GM18867 (cell line): Measurements from ENCODE around the gene LIPM.

Experiments used
- ATAC-seq: cut with Tn5 transposase; IDR thresholded peaks from one replicate; pipeline ENCODE4 v1.9.1; 2021; ENCODE audit warnings: mild to moderate bottlenecking, moderate library complexity; ENCODE audit not compliant: unreplicated experiment

LIPM gene, protein sequence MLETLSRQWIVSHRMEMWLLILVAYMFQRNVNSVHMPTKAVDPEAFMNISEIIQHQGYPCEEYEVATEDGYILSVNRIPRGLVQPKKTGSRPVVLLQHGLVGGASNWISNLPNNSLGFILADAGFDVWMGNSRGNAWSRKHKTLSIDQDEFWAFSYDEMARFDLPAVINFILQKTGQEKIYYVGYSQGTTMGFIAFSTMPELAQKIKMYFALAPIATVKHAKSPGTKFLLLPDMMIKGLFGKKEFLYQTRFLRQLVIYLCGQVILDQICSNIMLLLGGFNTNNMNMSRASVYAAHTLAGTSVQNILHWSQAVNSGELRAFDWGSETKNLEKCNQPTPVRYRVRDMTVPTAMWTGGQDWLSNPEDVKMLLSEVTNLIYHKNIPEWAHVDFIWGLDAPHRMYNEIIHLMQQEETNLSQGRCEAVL

DNA sequence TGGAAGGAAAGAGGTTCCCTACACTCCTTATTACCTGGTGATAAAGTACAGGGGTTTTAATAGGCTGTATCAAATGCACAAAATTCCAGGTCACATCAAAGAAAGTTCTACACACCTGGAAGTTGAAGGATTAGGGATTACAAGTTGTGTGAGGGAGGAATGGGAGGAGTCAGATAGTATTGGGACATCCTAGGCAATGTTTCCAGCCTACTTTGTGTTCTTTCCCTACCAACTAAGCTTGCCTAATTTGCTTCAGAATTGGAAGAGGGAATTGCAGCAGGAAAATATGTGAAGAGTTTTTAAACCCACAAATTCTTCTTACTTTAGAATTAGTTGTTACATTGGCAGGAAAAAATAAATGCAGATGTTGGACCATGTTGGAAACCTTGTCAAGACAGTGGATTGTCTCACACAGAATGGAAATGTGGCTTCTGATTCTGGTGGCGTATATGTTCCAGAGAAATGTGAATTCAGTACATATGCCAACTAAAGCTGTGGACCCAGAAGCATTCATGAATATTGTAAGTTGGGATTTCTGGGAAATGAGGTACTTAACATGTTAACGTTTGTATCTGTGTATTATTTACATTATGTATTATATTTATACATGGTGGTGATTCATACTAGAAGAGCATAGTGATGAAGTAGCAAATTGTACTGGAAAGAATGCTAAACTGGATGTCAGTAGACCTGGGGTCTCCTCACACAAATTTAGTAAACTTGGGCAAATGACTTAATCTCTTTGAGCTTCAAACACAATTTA lies at the start of gene LIPM:
TSS of gene LIPM (plus strand) at position 208 of the 763 bp plus-strand sequence. CDS start at position 375, 167 bp downstream.
- no peak for ATAC-seq

DNA sequence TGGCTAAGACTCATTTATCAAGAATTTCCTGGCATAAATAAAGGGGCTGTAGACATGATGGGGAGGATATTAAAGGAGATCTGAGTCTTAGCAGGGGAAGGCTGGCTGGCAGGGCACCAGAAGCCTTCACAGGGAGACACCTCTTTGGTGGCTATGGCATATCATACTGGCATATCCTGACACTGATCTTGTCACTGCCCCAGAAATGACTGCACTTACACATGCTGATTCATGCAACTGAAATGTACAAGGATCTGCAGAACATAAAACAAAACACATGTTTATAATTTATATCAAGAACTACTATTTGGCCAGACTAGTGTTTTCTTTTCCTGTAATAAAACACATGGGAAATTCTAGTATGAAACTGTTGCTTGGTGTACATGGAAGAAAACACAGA lies 48.2 kb upstream of the LIPM start:
- ATAC-seq, result no peak

DNA sequence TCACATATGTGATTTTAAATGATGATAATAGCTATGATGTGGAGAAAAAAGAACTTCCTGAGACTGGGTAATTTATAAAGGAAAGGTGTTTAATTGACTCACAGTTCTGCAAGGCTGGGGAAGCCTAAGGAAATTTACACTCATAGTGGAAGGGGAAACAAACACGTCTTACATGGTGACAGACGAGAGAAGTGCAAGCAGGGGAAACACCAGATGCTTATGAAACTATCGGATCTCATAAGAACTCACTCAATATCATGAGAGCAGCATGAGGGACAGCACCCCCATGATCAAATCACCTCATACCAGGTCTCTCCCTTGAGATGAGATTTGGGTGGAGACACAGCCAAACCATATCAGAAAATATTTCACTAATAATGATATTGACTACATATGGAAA lies 46.8 kb upstream of the LIPM start:
- no peak for ATAC-seq

DNA sequence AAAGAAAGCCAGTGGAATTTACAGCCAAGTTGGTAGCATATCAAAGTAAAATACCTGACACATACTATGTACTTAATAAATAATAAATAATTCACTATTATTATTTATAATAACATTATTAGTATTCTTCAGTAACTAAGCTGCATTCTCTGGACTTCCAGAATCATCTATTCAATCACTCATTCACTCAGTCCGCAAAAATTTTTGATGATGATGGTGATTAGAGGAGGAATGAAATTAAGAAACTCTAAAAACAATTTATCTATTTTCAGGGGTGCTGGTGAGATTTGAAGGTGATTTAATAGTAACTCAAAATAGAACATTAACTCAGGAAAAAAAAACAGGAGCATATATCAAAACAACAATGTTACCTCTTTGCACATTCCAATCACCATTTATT lies 45.9 kb upstream of the LIPM start:
- ATAC-seq, result no peak

DNA sequence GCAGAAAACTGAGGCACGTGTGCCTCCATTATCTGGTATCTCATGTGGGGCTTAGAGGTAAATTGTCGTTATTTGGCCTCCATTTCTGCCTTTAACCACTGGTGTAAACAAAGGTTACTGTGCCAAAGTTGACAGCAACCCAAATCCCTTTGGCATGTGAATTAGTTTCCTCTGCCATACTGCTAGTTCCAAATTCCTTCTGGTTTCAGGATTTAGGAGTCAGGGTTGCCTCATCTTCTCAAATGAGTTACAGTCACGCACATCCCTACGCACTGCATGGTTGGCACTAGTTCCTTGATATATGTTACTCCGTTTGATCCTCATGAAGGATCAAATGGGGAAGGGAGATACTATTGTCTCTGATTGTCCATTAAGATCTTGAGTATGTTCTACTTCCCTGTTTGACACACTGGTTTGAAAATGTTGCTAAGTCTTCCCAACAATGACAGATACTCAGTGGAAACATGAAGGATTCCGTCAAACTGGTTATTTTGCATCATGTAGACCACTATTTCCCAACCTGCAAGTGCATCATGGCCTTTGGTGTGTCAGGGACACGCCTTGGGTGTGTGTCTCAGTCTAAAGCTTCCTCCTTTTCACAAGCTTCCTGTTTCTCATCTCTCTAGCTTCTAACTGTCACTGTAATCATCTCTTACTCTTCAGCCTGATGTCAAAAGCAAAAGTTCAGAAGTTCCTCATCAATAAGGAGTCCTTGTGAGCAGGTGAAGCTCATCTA lies 43.0 kb upstream of the LIPM start, which contains the start of gene LIPN:
TSS of gene LIPN (plus strand) at position 655 of the 736 bp plus-strand sequence. CDS start 1,386 bp downstream, outside the sequence.
- no peak for ATAC-seq

DNA sequence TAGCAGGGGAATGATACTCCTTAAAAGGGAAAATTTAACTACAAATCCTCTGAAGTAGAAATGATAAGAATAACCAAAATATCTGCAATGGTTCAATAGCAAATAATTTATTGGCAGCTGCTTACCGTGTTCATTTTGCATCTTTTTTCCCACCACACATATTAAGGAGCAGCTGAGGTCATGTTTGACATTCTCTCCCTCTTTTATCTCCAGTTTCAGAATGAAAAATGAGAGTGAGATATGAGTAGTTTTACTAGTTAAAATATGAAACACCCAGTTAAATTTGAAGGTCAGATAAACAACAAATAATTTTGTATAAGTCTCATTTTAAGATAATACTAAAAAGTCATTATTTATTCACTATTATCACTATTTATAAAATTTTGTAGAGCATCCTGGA lies 39.6 kb upstream of the LIPM start:
- ATAC-seq, result no peak

DNA sequence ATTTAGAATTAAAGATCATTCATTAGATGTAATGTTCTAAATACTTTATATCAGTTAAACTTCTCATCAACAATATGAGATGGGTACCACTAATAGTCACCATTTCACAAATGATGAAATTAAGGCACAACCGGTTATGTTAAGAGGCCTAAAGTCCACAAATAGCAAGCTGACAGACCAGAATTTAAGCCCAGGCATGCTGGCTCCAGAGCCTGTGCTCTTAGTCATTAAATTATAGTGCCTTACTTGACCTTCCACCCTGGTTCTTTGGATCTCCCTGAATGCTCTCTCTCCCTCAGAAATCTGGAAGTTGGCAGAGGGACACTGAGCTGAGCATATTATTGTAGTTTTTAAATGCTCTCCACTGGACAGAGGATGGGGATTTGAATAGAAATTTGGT lies 39.1 kb upstream of the LIPM start:
- no peak for ATAC-seq

DNA sequence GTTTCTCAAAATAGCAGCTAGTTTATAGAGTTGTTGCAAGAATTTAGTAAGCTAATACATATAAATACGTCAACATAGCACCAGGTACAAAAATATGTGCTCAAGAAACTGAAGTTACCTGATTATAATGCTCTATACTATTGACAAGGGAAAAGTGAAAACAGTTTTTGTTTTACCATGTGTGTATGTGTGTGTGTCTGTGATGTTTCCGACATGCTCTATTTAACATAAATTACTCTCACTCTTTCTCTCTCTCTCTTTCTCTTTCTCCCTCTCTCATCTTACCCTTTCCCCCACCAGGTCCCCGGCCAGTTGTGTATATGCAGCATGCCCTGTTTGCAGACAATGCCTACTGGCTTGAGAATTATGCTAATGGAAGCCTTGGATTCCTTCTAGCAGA lies 38.4 kb upstream of the LIPM start:
- ATAC-seq, result no peak

DNA sequence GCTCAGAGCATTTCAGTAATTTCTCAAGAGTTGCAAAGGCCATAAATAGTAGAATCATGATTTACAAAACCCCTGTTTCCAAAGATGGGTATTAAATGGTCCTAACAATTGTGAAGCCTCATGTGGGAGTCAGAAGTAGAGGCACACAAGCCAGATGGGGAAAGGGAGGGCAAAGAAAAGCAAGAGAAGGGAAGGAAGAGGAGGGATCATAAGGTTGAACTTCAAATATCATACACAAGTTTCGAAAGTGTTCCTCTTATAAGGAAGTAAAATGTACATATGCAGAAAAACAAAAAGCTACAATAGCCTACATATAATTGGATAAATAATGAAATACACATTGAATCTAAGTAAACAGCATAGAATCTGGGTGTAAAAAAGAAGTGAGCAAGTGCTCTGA lies 36.7 kb upstream of the LIPM start:
- no peak for ATAC-seq

DNA sequence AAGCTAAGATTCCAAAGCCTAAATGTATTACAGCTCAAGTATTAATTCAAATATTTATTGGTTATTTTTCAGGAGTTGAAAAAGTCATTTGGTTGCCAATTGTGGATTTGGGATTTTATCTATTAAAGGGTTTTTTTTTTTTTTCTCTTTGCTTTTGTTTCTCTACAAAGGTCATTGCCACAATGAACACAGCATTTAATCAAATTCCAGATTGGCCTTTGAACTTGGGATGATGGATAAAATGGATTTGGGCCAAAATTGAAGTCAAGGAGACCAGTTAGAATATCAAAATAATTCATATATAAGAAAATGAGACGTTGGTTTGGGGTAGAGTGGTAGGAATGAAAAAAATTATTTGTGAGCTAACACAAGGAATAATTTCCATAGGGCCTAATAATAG lies 33.1 kb upstream of the LIPM start:
- ATAC-seq, result no peak

DNA sequence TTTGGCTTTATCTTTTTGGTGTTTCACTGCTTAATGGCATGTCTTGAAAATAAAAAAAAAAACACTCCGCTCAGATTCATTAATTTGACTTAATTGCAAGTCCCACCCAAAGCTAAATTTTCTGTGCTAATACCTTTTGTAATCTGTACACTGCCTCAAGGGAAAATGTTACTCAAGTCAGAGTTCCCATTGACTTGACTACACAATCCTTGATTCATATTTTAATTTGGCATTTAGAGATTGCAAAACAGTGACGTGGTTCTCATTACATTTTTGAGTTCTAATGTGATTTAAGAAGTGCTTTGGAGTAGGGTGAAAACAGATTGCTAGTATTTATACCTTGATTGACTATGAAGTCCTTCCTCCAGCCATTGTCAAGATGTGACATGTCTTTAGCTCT lies 21.3 kb upstream of the LIPM start:
- ATAC-seq, result no peak

DNA sequence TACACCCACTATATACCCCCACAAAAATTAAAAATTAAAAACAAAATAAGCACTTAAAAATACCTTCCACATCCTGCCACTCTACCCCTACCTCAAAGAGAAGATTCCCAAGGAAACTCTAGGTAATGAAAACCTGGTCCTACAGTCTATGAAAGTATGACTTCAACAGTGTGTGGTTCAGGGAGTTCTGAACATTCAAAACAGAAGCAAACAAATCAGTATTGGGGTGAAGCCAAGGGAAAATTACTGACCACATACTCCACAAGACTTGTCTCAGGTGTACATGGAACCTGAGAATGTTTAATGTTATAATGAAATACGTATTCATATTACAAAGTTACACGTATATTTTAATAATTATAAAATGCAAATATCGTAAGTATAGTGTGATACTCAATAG lies 20.3 kb upstream of the LIPM start:
- no peak for ATAC-seq

DNA sequence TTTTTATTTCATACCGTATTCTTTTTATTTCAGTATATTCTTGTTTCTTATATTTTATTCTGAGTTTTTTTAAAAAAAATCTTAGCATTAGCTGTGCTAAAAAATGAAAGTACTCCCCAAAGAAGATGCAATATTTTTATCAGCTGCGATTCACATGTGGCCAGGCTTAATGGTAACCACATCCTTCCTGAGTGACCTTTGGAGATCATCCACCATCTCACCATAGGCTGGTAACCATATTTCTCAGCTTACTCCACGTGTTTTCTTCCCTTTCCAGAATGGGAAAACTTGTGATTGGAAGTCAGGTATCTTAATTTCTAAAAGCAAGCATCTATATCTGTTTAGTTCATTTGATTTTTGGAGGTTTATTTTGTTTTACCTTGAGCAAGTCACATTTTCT lies 18.8 kb upstream of the LIPM start:
- ATAC-seq, result no peak

DNA sequence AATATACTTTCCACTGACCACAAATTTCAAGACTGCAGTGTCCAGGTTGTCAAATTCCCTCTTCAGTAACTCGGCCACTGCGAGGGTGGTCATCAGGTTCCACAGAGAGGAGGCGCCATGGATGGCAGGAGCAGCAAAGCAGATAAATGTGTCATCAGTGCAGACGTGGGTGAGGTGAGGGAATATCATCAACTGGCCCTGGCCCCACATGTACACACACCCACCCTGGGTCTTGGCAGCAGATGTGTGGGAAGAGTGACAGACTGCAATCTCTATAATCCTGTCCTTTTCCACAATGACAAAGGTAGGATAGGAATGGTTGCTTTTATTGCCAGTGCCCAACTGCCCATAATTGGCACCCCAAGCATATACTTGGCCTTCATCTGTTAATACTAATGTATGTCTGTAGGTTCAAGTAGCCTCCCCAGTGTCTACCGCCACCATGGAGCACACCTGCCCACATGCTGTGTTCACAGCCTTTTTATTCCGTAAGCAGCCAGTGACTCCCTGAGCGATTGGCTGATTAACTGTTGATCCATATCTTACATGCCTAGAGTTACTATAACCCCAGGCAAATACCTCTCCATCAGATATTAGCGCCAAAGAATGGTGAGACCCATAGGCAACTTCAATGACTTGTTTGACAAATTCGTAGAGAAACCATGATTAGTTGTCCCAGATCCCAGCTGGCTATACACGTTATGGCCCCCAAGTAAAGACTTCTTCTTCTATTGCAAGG lies 16.3 kb upstream of the LIPM start:
- ATAC-seq, result no peak

DNA sequence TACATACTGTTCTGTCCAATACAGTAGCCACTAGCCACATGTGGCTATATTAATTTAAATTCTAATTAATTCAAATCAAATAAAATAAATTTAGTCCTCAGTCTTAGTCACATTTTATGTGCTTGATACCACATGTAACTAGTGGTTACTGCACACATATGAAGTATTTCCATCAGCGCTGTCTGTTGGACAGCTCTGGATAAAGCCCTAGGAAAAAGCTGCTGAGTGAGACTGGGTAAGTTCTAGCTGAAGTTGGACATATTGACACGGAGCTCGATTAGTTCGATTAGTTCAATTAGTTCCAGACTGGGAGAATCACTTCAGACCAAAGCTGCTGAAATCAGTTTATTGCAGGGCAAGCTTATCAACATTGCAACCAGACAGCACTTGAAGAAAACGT lies 15.1 kb upstream of the LIPM start:
- no peak for ATAC-seq

DNA sequence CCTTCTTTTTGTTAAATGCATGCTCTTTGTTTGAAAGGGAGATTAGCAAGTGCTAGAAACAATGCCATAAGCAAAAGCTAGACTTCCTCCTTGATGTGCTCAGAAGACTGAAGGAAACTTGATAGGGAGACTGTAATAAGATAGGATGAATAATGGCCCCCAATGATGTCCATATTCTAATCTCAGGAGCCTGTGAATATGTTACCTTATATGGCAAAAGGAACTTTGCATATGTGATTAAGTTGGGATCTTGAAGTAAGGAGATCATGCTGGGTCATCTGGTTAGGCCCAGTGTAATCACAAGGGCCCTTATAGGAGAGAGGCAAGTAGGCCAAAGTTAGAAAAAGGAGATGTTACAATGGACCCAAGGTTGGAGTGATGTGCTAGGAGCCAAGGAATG lies 13.6 kb upstream of the LIPM start:
- ATAC-seq, result no peak

DNA sequence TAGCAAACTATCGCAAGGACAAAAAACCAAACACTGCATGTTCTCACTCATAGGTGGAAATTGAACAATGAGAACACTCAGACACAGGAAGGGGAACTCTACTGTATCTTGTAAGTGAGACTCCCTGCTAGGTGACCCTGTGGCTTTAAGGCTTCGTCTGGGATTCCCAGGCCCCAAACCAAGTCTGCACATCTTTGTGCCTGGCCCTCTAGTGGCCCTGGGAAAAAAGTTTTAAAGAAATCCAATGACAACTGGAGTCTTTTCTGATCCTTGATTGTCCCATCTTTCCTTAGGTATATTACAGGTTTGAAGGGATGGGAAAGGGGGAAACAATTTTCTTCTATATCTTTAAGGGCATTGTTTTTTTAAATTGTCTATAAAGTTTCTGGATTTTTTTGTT lies 10.6 kb upstream of the LIPM start:
- ATAC-seq, result no peak

DNA sequence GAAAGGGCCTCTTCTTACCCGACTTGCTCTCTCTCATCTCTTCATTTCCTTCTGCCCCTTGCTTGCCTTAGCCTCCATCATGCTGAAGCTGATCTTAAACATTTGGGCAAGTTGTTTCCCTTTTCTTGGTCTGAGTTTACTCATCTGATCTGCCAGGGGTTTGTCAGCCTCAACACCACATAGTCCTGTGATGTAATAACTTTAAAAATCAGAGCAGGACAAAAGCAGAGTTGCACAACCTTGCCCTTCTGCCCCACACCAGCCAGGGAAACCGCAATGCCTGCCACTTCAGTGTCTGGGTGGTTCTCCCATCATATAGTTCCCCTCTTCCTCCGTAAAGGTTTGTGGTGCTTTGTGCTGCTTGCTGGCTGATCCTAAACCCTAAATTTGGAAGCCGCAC lies 9.9 kb upstream of the LIPM start:
- no peak for ATAC-seq

DNA sequence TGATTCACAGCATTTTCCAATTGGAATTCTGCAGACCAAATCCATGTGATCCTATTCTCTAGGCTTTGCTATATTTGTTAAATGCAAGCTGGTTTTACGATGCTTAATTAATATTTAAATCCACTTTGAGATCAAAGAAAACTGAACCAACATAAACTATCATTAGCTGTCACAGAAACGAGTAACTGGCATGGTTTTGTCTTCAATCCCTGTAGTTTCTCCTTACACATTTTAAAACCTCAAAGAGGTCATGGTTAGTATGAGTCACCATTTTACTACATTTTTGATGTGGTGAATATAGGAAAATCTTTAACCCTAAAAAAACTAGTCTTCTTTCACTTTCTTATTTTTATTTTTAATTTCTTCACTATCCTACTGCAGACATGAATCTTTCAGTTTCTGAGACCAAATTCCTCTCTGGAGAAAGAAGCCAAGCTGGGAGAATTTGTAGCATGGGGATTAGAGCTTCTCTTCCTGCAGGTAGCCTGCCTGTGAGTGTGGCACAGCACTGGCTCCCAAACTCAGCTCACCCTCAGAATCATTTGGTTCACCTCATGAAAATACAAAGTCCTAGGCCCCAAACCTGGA lies 8.7 kb upstream of the LIPM start:
- peak; percentile 52 for ATAC-seq

DNA sequence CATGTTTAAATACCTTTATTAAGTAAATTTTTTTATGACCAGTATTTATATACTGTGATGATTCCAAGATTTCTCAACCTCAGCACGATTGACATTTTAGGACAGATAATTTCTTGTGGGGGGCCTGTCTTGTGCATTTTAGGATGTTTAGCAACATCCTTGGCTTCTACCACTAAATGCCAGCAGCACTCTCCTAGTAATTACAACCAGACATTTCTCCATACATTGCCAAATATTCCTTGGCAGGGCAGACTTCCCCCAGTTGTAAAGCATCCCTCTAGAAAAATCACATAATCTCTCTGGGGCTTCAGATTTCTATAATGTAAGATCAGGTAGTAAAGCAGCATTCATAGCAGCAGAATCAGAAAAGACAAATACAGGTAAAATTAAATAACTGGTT lies 7.8 kb upstream of the LIPM start:
- ATAC-seq, result no peak
